CD4-positive, alpha-beta T cell treated with Interleukin-15 for 1 hour (primary cell): ENCODE data around the gene FGA.

Experiments
- DNase-seq: peaks from one replicate; pipeline ENCODE4 v3.0.0-alpha.2; 2020

FGA gene

DNA sequence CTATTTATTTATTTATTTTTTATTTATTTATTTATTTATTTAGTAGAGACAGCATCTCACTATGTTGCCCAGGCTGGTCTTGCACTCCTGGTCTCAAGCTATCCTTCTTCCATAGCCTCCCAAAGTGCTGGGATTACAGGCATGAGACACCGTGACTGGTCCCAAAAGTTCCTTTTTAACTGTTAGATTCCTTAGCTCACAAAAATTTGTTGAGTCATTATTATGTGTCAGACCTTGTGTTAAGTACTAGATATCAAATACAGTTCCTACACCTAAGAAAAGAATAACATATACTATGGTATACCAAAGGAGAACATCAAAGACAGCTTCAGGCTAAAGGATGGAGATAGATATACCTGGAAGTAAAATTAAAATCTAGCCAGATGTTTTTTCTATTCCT is 11.6 kb downstream of the FGA start:
- DNase-seq: no peak

- no peak for DNase-seq
Measured at GRCh38 chr4:154577324-154577723, 13.2 kb downstream of the FGA start.

DNA sequence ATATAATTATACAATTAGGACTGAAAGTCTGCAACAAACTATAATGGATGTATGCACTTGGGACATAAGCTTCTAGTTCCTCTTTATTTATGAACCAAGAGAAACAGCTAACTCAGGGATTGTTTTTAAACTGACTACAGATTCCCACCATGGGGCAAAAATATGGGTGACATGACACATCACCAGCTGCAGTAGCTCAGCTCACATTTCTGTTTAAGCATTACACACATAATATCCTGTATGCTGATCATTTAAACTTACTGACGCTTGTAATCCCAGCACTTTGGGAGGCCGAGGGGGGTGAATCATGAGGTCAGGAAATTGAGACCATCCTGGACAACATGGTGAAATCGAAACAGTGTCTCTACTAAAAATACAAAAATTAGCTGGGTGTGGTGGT is 16.2 kb downstream of the FGA start:
- DNase-seq: no peak

DNA sequence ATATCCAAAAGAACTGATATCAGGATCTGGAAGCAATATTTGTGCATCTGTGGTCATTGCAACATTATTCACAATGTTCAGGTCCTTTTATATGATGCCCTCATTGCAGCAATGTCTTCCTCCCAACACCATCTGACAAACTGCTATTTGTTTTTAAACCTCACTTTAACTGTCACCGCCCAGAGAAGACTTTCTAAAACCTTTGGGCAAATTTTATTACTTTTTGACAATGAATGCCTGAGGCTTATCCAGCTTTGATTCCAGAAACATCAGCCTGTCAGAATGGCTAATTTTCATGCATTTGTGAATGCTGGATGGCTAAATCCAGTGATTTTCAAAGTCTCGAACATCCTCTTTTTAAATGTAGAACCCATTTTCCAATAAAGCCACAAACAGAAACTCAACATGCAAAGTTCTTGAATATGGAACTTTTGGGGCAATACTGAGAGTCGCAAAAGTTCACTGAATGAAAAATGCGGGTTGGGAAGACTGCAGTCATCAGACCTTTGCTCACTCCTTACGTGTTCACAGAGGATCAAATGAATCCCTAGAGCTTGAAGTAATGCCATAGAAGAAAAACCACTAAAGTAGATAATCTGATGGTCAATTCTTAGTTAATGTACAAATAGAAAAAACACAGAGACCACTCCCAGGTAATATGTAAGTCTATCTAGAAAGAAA is 17.2 kb downstream of the FGA start:
- no peak for DNase-seq

DNA sequence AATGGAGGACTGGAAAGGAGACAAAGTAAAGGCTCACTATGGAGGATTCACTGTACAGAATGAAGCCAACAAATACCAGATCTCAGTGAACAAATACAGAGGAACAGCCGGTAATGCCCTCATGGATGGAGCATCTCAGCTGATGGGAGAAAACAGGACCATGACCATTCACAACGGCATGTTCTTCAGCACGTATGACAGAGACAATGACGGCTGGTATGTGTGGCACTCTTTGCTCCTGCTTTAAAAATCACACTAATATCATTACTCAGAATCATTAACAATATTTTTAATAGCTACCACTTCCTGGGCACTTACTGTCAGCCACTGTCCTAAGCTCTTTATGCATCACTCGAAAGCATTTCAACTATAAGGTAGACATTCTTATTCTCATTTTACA is 21.0 kb downstream of the FGA start:
- no peak for DNase-seq

DNA sequence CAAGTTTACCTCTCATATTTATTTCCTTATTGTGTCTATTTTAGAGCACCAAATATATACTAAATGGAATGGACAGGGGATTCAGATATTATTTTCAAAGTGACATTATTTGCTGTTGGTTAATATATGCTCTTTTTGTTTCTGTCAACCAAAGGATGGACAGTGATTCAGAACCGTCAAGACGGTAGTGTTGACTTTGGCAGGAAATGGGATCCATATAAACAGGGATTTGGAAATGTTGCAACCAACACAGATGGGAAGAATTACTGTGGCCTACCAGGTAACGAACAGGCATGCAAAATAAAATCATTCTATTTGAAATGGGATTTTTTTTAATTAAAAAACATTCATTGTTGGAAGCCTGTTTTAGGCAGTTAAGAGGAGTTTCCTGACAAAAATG is 21.5 kb downstream of the FGA start:
- DNase-seq: no peak

DNA sequence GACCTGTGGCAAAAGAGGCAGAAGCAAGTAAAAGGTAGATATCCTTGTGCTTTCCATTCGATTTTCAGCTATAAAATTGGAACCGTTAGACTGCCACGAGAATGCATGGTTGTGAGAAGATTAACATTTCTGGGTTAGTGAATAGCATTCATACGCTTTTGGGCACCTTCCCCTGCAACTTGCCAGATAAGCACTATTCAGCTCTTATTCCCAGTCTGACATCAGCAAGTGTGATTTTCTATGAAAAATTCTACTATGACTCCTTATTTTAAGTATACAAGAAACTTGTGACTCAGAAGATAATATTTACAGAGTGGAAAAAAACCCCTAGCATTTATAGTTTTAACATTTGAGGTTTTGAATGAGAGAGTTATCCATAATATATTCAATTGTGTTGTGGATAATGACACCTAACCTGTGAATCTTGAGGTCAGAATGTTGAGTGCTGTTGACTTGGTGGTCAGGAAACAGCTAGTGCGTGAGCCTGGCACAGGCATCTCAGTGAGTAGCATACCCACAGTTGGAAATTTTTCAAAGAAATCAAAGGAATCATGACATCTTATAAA is 23.8 kb downstream of the FGA start:
- no peak for DNase-seq

DNA sequence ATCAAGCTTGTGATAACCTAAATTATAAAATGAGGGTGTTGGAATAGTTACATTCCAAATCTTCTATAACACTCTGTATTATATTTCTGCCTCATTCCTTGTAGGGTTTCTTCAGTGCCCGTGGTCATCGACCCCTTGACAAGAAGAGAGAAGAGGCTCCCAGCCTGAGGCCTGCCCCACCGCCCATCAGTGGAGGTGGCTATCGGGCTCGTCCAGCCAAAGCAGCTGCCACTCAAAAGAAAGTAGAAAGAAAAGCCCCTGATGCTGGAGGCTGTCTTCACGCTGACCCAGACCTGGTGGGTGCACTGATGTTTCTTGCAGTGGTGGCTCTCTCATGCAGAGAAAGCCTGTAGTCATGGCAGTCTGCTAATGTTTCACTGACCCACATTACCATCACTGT is 24.8 kb downstream of the FGA start:
- no peak for DNase-seq

DNA sequence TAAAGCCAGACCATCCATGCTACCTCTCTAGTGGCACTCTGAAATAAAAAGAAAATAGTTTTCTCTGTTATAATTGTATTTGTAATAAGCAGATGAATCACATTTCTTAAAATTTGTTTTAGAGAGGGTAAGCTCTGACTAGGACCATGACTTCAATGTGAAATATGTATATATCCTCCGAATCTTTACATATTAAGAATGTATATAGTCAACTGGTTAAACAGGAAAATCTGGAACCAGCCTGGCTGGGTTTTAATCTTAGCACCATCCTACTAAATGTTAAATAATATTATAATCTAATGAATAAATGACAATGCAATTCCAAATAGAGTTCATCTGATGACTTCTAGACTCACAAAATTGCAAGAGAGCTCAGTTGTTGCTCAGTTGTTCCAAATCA is 26.2 kb downstream of the FGA start:
- DNase-seq: no peak

DNA sequence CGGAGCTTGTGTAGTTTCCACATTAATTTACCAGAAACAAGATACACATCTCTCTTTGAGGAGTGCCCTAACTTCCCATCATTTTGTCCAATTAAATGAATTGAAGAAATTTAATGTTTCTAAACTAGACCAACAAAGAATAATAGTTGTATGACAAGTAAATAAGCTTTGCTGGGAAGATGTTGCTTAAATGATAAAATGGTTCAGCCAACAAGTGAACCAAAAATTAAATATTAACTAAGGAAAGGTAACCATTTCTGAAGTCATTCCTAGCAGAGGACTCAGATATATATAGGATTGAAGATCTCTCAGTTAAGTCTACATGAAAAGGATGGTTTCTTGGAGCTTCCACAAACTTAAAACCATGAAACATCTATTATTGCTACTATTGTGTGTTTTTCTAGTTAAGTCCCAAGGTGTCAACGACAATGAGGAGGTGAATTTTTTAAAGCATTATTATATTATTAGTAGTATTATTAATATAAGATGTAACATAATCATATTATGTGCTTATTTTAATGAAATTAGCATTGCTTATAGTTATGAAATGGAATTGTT is 27.8 kb downstream of the FGA start, which contains the start of gene FGB:
Gene FGB (plus strand): TSS at position 315 of the 558 bp plus-strand sequence. CDS start 8 bp downstream, at position 323.
- no peak for DNase-seq

- DNase-seq: no peak
Measured at GRCh38 chr4:154560824-154561231, 29.7 kb downstream of the FGA start.

DNA sequence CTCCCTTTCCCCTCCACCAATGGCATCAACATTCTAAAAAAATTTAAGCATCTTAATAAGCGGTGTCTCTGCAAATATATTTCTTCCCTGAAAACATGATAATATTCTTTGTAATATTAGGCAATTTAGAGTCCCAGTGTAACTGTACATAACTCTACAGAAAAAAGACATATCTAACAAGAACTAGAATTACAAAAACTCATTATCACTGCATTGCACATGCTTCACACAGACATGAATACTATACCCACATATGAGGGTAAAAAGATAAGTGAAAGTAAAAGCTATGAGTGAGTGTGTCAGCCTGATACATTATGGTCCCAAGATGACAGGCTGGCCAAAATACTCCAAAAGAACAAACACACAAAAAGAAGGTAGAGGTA is 30.1 kb downstream of the FGA start:
- DNase-seq: no peak

DNA sequence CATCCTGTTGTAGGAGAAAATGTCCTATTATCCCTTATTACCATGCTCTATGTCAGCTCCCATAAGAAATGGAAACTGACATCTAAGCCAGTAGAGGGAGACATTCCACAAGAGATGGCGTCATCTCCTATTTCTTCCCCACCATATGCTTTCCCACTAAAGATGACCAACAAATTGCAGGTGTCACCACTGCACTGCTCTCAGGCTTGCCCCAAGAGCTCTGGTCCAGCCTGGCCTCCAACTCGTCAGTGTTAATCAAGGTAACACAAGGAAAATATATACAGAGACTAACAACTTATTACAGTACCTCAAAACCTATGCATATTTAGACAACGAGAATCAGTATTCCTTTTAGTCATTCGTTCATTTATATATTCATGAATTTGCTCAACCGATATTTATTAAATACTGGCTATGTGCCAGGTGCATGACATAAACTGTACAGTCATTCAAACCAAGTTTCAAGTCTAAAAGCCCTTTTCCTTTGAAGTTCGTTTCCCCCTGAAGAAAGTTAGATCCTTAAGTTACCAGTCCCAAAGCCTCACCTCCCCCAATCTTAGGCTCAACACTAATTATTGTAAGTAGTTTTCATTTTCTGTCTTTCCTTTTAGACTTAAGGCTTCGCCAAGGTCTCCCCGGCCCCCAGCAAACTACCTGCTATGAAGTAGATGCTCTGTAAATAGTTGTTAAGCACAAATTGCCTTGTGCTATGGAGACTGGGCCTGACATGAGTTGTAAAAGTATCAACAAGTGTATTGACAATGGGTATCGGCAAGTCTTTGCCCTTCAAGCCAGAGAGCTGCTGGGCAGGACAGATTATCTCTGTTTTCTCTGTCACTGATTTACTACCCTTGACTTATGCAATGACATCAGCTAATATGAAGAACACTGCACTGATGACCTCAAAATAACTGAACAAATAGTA is 30.8 kb downstream of the FGA start:
- DNase-seq: no peak

- DNase-seq: no peak
Measured at GRCh38 chr4:154559141-154559493, 31.4 kb downstream of the FGA start.

GRCh38 chr4:154551872-154552686 is 38.5 kb downstream of the FGA start:
- peak; percentile 74 for DNase-seq

GRCh38 chr4:154549894-154550790 is 40.4 kb downstream of the FGA start, which contains the start of gene PLRG1:
Gene PLRG1 (minus strand): TSS chr4:154550400. CDS start chr4:154550308, 92 bp downstream.
- DNase-seq: peak; percentile 96

DNA sequence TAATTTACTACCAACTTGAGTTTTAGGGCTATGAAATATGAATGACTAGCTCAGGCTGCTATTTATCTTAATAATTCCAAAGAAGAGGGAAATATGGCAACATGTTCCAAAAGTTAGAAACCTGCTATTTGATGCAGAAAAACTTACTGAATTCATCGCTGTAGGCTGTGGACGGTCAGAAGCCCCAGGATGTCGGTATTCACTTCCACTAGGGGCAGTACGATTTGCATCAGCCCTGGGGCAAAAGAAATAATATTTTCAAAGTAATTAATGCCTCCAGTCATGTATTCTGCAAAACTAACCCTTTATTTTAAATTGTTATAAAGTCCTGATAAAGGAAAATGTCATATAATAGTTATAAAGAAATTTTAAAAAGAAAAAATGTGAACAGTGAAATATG is 44.9 kb downstream of the FGA start:
- no peak for DNase-seq

DNA sequence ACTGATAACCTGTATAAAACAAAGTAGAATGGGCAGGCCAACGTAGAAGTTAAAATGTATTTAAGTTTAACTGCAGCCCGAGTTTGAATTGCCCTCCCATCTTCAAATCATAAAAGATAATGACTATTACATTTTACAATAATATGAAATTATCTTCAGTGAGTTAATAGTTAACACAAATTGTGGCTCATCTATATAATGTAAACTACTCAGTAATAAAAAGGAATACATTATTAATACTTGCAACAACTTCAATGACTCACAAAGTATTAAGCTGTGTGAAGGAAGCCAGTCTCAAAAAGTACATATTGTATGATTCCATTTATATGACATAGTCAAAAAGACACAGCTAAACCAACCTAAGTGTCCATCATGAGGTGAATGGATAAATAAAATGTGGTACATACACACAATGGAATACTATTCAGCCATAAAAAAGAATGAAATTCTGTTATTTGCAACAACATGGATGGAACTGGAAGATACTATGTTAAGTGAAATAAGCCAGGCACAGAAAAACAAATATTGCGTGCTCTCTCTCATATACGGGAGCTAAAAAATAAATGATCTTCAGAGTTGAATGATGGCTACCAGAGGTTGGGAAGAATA is 48.2 kb downstream of the FGA start:
- DNase-seq: no peak
